Measurements from ENCODE around the gene SLC16A5.
A peak's percentile ranks its signal among the peaks of the same experiment; 100 is the strongest.
"Not testable (repeated sequence)": the region's sequence is repeated elsewhere in the genome, so short reads cannot be mapped to it uniquely, and the experiment has no call there.

The SLC16A5 gene

DNA sequence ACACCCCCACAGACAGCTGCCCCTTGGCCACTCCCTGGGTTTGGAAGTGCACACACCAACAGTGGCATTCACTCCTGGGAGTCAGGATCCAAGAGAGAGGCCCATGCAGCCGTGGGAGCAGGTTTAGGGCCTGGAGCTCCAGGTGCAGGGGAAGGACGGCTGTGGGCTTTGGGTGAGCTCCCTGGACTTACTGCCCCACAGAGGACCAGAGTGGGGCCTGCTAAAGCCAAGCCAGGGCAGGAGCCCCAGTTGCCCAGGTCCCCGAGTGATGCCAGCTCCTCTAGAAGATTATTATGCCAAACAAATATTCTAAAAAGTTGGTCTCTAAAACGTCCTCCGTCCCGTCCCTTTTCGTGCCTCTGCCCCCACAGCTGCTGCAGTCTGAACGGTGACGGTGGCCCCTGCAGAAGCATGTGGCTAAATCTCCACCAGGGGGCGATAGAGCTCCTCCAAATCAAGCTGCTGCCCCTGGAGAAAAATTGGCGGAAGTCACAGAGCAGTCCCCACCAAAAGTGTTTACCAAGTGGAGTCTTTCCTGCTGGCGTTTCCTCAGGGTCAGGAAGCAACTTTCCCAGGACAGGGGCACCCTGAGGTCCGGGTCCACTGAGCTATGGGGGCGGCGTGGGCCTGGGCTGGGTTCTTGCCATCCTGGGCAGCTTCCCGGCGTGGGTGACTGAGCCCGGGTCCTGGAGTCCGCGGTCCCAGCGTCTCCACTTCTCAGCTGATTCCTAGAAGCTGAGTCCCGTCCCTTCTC lies 26.2 kb downstream of the SLC16A5 start:
- FAIRE-seq: peak; percentile 92

DNA sequence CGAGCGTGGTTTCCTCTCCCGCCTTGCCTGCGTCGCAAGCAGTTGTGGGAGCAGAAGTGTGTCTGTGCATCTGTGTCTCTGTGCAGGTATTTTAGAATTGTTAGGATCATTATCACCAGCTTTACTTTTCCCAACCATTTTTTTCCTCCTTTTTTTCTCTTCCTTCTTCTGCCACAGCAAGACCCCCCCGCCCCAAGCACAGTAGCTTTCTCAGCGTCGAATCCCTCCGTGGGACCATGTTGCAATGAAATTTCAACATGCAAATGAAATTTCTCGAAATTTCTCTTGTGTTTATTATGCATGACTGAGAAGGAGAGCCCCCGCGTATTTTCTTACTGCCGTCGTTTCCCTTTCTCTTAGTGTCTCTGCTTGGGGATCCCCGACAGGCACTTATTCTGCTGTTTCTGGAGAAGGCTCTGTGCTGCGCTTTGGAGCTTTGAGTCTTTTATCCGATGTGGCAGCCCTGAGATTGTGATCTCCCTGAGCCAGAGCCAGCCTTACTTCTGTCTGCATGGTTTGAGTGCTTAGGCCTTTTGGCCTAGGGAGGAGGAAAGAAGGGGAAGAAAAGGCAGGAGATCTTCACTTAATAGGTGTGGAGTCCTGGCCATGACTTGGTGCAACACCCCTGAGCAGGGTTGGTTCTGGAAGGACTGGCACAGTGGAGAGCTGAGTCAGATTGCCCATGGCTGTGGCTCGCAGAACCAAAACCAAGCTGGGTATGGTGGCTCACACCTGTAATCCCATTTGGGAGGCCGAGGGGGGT lies 27.0 kb downstream of the SLC16A5 start:
- no peak for FAIRE-seq

DNA sequence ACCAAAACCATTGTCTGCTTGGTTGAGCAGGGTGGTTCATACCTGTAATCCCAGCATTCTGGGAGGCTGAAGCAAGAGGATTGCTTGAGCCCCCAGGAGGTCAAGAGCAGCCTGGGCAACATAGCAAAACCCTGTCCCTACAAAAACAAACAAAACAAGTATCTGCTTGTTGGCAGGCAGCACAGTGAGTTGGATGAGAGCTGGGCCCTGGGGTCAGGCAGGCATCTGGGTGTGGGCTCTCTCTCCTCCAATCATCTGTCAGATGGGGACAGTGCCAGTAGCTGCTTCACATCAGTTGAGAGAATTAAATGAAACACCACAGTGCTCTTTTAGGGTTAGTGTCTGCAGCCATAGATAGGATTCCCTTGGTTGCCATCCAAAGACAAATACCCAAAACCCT lies 27.8 kb downstream of the SLC16A5 start:
- no peak for FAIRE-seq

DNA sequence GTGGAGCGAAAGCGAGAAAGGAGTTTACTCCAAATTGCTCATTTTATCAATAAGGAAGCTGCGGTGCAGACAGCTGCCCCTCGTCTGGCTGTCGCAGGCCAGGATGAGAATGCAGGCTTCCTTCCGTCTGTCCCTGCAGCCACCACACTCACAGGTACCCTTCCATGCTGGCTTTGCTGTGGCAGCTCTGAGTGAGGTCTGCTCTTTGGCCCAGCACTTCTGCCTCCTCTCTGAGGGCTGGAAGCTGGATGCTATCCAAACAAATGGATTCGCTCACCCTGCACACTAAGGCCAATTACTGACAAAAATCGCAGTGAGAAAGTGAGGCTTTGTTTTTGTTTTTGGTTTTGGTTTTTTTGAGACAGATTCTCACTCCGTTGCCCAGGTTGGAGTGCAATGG lies 29.0 kb downstream of the SLC16A5 start:
- FAIRE-seq: no peak

DNA sequence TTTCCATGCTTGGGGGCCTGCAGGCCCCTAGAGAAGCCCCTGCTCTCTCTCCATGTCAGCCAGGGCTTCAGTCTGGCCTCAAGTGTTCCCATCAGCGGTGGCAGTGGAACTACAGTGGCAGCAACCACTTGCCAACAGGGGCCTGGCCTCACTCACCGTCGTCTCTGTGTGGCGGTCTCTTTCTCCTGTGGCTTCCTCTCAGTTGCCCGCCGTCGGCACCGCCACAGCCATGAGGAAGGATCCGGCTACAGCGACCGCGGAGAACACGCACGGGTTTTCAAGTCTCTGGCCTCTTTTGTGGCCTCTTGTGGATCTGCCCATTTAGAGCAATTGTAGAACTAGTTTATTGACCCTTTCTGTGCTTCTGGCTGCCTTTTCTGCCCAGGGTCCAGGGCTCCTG lies 30.6 kb downstream of the SLC16A5 start:
- FAIRE-seq: no peak

DNA sequence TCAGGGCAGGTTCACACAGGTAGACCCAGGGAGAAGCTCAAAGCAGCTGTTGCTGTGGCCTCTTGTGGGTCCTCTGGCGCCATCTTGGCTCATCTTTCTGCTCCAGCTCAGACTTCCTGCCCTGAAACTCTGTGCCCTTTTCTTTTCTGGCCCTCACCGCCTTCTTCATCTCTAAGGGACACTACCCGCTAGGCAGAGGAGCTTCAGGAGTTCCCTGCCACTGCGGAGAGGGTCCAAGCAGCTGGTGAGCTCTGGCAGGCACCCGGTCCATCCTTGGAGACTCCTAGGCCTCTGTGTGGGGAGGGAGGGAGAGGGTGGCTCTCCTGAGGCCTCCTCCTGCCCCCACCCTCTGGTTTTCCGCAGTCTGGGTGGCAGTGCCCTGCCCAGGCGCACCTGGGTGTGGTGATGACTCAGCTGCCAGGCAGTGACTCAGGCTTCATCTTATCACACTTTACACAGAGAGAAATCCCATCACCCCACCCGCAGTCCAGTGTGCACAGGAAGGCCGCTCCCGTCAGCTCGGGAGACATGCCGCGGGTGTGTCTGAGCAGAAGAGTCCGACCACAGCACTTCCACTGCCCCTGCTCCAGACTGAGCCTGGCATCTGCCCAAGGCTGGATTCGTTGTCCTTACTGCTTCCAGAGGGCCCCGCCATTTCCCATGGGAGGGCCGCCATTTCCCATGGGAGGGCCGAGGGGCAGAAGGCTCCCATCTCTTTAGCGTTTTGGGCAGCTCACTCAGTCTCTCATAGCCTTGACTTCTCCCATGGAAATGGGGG lies 36.5 kb downstream of the SLC16A5 start:
- no peak for FAIRE-seq

DNA sequence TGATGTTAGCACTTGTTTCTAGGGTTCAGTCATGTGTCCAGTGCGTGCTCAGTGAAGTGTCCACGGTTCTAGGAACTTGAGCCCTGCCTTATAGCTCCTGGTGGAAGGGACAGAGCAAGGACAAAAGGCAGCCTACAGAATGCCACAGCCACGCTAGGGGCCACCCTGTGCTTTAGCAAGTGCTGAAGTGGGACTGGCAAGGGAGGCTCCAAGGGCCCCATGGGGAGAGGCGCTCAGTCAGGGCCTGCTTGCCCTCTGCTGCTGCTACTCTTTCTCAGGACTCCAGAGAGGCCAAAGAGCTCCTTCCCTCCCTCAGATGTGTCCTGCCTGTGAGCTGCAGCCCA lies 37.0 kb downstream of the SLC16A5 start:
- no peak for FAIRE-seq

DNA sequence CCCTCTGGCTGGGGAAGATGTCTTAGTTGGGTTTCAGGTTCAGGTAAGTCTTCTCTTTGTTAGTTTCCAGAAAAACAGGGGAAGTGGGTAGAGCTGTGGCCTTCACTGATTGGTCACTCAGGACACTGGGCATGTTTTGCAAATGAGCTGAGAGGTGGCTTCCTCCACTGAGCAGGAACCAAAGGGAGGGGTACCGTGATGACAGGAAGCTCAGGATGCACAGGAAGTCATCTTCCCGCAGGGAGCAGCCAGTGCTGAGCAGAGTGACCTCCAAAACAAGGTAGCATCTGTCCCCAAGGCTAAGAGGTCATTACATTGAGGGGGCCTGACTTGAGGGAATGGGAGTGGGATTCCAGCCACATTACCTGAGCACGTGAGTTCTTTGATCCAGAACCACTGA lies 38.2 kb downstream of the SLC16A5 start:
- no peak for FAIRE-seq

DNA sequence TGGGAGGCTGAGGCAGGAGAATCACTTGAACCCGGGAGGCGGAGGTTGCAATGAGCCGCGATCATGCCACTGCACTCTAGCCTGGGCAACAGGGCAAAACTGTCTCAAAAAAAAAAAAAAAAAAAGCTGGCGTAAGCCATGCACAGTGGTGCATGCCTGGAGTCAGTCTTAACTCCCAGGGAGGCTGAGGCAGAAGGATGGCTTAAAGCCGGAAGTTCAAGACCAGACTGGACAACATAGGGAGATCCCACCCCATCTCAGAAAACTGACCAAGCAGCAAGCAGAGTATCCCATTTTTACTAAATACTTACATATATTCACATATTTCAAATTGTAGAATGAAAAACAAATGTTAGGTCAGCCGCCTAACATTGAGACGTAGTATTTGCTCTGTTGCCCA lies 39.2 kb downstream of the SLC16A5 start:
- FAIRE-seq: no peak

DNA sequence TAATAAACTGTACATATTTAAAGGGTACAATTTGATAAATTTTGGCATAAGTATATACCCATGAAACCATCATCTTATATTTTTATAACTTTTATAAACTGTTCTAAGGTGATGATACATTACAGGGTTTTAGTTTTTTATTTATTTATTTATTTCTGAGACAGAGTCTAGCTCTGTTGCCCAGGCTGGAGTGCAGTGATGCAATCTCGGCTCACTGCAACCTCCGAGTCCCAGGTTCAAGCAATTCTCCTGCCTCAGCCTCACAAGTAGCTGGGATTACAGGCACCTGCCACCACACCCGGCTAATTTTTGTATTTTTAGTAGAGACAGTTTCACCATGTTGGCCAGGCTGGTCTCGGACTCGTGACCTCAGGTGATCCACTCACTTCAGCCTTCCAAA lies 40.2 kb downstream of the SLC16A5 start:
- FAIRE-seq: not testable (repeated sequence)

DNA sequence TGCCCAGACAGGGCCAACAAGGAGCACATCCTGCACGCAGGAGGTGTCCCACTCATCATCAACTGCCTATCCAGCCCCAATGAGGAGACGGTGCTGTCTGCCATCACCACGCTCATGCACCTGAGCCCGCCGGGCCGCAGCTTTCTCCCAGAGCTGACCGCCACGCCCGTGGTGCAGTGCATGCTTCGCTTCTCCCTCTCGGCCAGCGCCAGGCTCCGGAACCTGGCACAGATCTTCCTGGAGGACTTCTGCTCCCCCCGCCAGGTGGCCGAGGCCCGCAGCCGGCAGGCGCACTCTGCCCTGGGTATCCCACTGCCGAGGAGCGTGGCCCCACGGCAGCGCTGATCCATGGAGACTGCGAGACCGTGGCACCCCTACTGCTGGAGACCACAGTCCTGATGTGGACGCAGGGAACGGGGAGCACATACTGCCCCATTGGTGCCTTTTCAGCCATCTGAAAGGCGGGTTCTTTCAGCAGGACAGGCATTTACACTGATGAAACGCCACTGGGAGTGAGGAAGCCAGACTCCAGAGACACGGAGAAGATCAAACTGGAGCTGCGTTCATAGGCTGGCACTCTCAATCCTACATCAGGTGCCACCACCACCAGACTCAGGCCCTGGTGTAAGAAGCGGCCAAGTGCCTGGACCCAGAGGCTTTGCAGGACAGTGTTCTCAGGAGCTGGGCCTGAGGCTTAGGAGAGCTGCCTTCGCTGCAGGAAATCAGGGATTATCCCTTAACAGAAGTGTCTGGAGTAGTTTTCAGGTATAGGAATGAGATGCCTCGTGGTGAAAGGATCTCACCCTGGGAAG lies 41.1 kb downstream of the SLC16A5 start:
- FAIRE-seq: no peak

DNA sequence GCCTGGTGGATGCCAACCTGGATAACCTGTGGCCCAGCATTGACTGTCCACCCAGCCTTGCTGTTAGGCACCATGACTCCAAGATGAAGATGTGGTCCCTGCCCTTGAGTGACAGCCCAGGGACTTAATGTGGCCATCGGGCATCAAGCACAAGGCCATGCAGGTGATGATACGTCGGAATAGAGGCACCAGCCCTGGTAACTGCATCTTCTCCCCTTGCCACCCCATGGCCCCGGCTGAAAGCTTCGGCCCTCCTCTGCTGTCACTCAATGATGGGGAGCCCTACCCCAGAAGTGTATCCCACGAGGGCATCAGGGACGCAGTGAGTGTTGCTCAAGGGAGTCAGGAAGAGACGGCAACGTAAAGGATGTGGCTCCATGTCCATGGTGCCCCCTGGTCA lies 41.8 kb downstream of the SLC16A5 start:
- no peak for FAIRE-seq

DNA sequence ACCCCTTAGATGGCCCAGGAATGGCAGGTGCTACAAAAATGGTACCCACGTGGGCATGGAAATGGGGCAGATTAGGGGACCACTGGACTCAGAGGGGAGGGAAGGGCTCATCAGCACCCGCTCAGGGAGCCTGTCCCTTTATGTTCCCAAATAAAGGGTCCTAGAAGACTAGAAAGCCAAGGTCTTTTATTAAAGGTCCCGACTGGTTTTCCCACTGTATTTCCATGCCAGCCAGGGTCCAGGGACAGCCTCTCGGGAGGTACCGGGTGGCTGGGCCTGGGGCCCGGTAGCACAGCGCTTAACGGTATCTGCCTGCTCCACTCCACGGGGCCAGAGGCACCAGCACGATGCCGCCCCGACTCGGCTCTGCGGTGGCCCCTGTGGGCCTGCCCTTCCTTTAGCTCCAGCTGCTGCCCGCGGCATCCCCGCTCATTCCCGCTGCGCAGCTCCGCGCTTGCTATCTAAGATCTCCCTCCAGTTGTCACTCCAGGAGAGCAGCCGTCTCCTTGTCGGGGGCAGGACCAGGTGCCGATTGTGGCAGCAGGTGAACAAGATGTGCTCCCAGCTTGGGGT lies 42.4 kb downstream of the SLC16A5 start:
- no peak for FAIRE-seq

DNA sequence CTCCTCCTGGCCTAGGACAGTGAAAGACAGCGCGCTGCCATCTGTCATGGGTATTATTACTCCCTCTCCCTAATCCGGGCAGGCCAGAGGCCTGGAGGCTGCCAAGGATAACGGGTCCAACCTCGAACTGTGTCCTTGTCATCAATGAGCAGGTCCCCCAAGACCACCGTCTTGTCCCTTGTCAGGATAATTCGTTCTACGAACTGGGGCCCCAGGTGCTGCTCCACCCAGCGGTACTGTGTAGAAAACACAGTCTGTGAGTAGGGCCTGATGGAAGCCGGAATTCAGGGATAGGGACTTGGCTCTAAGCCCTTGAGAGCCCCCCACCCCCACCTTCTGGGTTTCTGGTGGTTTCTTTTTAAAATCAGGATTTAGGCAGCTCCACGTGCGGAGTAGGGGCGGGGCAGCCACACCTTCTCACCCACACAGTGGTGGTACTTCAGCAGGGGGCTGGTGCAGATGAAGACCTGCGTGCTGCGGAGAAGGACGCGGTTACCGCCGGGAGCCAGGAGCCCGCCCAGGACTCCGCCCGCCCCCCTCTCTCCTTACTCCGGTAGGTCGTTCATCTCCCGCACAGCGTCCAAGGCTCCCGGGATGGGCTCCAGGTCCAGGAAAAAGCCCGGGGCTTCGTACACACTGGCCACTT lies 43.0 kb downstream of the SLC16A5 start:
- FAIRE-seq: peak; percentile 62

DNA sequence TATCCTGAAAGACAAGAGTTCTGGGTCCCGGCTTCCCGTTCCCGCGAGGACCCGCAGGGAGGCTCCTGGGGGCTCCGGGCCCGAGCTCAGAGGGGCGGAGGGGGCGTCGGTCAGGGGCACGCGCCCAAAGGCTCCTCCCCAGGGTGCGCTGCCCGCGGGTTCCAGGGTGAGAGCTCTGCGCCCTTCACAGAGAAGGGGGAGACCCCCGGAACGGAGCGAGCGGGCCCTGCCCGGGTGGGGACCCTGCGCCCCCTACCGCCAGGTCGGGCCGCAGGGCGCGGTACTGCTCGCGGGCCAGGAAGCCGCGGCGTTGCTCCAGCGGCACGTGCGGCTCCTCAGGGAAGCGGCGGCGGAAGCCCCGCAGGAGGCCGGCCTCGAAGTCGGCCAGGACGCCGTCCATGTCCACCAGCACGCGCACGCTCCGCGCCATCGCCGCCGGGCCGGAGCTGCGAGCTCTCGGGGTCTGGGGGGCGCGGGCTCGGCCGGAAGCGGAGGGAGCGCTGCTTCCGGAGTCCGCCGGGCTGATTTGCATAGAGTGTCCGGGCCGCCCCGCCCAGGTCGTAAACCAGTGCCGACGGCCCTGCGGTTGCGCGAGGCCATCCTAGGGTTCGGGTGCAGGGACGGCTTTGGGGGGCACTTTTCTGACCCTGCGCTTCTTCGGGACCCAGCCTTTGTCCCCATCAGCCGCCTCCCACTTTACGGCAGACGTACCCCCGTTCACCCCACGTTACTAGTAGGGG lies 43.7 kb downstream of the SLC16A5 start, which contains the start of gene NT5C:
Gene NT5C (minus strand): TSS at position 465 of the 740 bp plus-strand sequence. CDS start 35 bp downstream, at position 430.
- no peak for FAIRE-seq

DNA sequence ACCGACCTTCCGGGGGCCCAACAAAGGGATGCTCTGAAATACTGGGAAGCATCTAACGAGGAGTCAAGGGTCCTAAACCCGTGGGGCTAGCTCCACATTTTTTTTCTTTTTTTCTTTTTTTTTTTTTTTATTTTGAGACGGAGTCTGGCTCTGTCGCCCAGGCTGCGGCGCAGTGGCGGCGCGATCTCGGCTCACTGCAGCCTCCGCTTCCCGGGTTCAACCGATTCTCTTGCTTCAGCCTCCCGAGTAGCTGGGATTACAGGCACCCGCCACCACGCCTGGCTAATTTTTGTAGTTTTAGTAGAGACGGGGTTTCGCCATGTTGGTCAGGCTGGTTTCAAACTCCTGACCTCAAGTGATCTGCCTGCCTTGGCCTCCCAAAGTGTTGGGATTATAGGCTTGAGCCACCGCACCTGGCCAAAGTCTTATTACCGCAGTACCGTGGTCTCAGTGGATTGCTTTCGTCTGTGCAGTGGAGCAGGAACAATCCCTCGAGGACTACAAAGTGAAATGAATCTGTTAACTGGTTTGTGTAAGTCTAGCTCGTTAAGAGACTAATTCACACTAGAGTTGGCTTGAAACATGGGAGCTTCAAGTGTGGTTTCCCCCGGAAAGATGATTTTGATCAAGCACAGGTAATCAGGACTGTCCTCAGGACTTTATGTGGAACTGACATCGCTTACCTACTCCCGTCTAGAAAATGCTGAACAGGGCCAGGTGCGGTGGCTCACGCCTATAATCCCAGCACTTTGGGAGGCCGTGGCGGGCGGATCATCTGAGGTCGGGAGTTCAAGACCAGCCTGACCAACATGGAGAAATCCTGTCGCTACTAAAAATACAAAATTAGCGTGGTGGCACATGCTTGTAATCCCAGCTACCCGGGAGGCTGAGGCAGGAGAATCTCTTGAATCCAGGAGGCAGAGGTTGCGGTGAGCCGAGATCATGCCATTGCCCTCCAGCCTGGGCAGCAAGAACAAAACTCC lies 44.6 kb downstream of the SLC16A5 start:
- FAIRE-seq: not testable (repeated sequence)

DNA sequence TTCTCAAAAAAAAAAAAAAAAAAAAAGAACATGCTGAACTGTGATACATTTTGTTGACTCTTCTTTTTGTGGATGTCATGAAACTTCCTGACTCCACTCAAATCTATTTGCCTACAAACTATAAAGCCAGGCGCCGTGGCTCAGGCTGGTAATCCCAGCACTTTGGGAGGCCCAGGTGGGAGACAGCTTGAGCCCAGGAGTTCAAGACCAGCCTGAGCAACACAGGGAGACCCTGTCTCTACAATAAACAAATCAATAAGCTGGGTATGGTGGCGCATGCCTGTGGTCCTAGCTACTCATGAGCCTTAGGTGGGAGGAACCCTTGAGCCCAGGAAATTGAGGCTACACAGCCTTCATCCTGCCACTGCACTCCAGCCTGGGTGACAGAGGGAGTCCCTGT lies 45.2 kb downstream of the SLC16A5 start:
- FAIRE-seq: no peak

DNA sequence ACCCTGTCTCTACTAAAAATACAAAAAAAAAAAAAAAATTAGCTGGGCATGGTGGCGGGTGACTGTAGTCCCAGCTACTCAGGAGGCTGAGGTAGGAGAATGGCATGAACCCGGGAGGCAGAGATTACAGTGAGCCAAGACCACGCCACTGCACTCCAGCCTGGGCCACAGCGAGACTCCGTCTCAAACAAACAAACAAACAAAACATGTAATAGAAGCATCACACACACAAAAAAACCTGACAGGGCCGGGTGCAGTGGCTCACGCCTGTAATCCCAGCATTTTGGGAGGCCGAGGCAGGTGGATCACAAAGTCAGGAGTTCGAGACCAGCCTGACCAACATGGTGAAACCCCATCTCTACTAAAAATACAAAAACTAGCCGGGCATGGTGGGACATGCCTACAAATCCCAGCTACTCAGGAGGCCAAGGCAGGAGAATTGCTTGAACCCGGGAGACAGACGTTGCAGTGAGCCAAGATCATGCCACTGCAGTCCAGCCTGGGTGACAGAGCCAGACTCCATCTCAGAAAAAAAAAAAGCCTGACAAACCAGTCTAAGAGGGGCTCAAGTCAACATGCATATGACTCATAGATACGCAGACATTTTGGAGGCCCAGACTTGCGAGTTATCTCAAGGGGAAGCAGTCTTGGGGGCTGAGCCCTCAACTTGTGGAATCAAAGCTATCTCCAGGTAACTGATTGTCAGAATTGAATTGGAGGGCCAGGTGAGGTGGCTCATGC lies 46.0 kb downstream of the SLC16A5 start:
- FAIRE-seq: not testable (repeated sequence)

DNA sequence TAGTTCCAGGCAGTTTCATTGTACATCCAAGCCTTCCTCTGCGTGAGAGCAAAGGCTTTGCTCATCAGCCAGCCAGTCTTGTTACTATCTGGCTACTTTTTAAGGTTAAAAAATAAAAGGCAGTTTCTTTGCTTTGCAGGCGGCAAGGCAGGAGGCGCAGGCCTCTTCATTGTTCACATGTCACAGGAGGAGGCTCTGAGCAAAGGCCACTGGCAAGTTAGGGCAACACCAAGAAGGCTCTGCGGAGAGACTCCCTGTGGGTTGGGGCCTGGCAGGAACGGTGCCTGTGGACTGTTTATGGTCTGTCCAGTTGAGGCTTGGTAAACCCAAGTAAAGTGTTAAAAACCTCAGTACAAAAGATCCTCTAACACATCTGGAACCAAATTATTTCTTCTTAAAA lies 47.7 kb downstream of the SLC16A5 start:
- FAIRE-seq: no peak

Data from G401.6 (cell line).